G401 (cell line): Measurements from ENCODE around the gene PDE3A. TPM values are rescaled to one million over a fixed set of nuclear protein-coding genes. Genes with fewer than 3 reads are reported as not detected.

ENCODE experiments used
- DNase-seq: peaks from one replicate; pipeline ENCODE4 v3.0.0-alpha.2; 2015; ENCODE audit warnings: low spot score
- in situ Hi-C: cut with HindIII; loops from 2 replicates; pipeline ENCODE4 v1.10.0; 2016; ENCODE audit warnings: low sequenced_read_pairs, mixed read lengths
- total RNA-seq: library from RNA; depleted of rRNA; stranded (reverse); fragments of >200 nt; shearing (Covaris generic); gene quantifications from 2 replicates; pipeline ENCODE4 v1.2.3, GENCODE V29; 2014

The PDE3A gene
- total RNA-seq, 1 experiment from 2014 or later = not detected

GRCh38 chr12:20411345-20411744 lies 43.0 kb downstream of the PDE3A start:
- DNase-seq = no peak
- in situ Hi-C loops = no loop called here

- DNase-seq = no peak
- in situ Hi-C loops = no loop called here
Measured at GRCh38 chr12:20415028-20415427, 46.7 kb downstream of the PDE3A start.

- no peak for DNase-seq
- in situ Hi-C loops = no loop called here
Measured at GRCh38 chr12:20415641-20416040, 47.3 kb downstream of the PDE3A start.

GRCh38 chr12:20420557-20420956 lies 52.2 kb downstream of the PDE3A start:
- no peak for DNase-seq
- in situ Hi-C loops = no loop called here

- in situ Hi-C loops = no loop called here
Measured at GRCh38 chr12:20421421-20421820, 53.1 kb downstream of the PDE3A start.

GRCh38 chr12:20423557-20423956 lies 55.2 kb downstream of the PDE3A start:
- in situ Hi-C loops = no loop called here
- no peak for DNase-seq

More at GRCh38 chr12:20421421-20421820, 53.1 kb downstream of the PDE3A start:
- DNase-seq = no peak

GRCh38 chr12:20424841-20425240 lies 56.5 kb downstream of the PDE3A start:
- DNase-seq = no peak
- in situ Hi-C loops = no loop called here

GRCh38 chr12:20426191-20426590 lies 57.9 kb downstream of the PDE3A start:
- no peak for DNase-seq
- in situ Hi-C loops = no loop called here

- DNase-seq = no peak
- in situ Hi-C loops = no loop called here
Measured at GRCh38 chr12:20426957-20427356, 58.6 kb downstream of the PDE3A start.

- in situ Hi-C loops = no loop called here
- DNase-seq = no peak
Measured at GRCh38 chr12:20429852-20430251, 61.5 kb downstream of the PDE3A start.

GRCh38 chr12:20432290-20432689 lies 64.0 kb downstream of the PDE3A start:
- no peak for DNase-seq
- in situ Hi-C loops = no loop called here

- in situ Hi-C loops = no loop called here
- DNase-seq = no peak
Measured at GRCh38 chr12:20434996-20435395, 66.7 kb downstream of the PDE3A start.

GRCh38 chr12:20436316-20436715 lies 68.0 kb downstream of the PDE3A start:
- in situ Hi-C loops = no loop called here
- DNase-seq = no peak

GRCh38 chr12:20438299-20438779 lies 70.0 kb downstream of the PDE3A start:
- no peak for DNase-seq
- in situ Hi-C loops = no loop called here

- DNase-seq = no peak
- in situ Hi-C loops = no loop called here
Measured at GRCh38 chr12:20439626-20440025, 71.3 kb downstream of the PDE3A start.

GRCh38 chr12:20440408-20440807 lies 72.1 kb downstream of the PDE3A start:
- in situ Hi-C loops = no loop called here
- no peak for DNase-seq

GRCh38 chr12:20442322-20442721 lies 74.0 kb downstream of the PDE3A start:
- in situ Hi-C loops = no loop called here
- no peak for DNase-seq

- DNase-seq = no peak
- in situ Hi-C loops = no loop called here
Measured at GRCh38 chr12:20443255-20443654, 74.9 kb downstream of the PDE3A start.

- DNase-seq = peak; percentile 45
- in situ Hi-C loops = no loop called here
Measured at GRCh38 chr12:20443792-20444191, 75.5 kb downstream of the PDE3A start.

- in situ Hi-C loops = no loop called here
- peak; percentile 74 for DNase-seq
Measured at GRCh38 chr12:20444595-20445170, 76.3 kb downstream of the PDE3A start.

GRCh38 chr12:20445687-20446086 lies 77.3 kb downstream of the PDE3A start:
- in situ Hi-C loops = no loop called here

More at GRCh38 chr12:20445687-20446086, 77.3 kb downstream of the PDE3A start:
- DNase-seq = peak; percentile 95
